Activated T-helper 17 cell treated with anti-CD3 and anti-CD28 coated beads, Interleukin-2, amount 50 U/mL, for 72 hours (primary cell): Measurements from ENCODE around the gene ALOXE3. TPM values are rescaled to one million over a fixed set of nuclear protein-coding genes. Genes with fewer than 3 reads are reported as not detected.
A peak's percentile ranks its signal among the peaks of the same experiment; 100 is the strongest.
"Not testable (repeated sequence)": the region's sequence is repeated elsewhere in the genome, so short reads cannot be mapped to it uniquely, and the experiment has no call there.

Experiments used
- ATAC-seq: fragments of 150-1000 bp; cut with Tn5 transposase; replicated peaks from 2 replicates; pipeline ENCODE4 v1.10.0; 2021; ENCODE audit warnings: mild to moderate bottlenecking, moderate library complexity
- H3K27ac Mint-ChIP-seq: one replicate; pipeline ENCODE4 v1.8.0; 2022; ENCODE audit warnings: mixed read lengths
- H3K27me3 Mint-ChIP-seq: one replicate; pipeline ENCODE4 v1.8.0; 2022; ENCODE audit warnings: mixed read lengths
- H3K36me3 Mint-ChIP-seq: one replicate; pipeline ENCODE4 v1.8.0; 2022; ENCODE audit warnings: low read depth, mild to moderate bottlenecking, mixed read lengths
- H3K4me1 Mint-ChIP-seq: one replicate; pipeline ENCODE4 v1.8.0; 2022; ENCODE audit warnings: mixed read lengths
- H3K4me3 Mint-ChIP-seq: one replicate; pipeline ENCODE4 v1.8.0; 2022; ENCODE audit warnings: mild to moderate bottlenecking, mixed read lengths
- H3K9me3 Mint-ChIP-seq: one replicate; pipeline ENCODE4 v1.8.0; 2022; ENCODE audit warnings: mixed read lengths
- total RNA-seq, 2 donors: library from RNA; stranded (reverse); gene quantifications; one replicate each; pipeline ENCODE4 v1.2.3, GENCODE V29; 2022

Gene ALOXE3
- total RNA-seq, 2 donors from 2014 or later, result 0.13 to 1.3 TPM

GRCh38 chr17:8109661-8110455 is 8.5 kb downstream of the ALOXE3 start:
- Mint-ChIP-seq H3K27me3 (peaks cover 14% of the 10 kb centered on the region), H3K4me3 (peak overlapping the region; percentile 22), H3K4me1 (peaks cover 3% of the 10 kb centered on the region), H3K36me3 (no peaks in the 10 kb centered on the region), H3K9me3 (no peaks in the 10 kb centered on the region), H3K27ac (no peak overlapping the region)
- peak; percentile 99 for ATAC-seq

DNA sequence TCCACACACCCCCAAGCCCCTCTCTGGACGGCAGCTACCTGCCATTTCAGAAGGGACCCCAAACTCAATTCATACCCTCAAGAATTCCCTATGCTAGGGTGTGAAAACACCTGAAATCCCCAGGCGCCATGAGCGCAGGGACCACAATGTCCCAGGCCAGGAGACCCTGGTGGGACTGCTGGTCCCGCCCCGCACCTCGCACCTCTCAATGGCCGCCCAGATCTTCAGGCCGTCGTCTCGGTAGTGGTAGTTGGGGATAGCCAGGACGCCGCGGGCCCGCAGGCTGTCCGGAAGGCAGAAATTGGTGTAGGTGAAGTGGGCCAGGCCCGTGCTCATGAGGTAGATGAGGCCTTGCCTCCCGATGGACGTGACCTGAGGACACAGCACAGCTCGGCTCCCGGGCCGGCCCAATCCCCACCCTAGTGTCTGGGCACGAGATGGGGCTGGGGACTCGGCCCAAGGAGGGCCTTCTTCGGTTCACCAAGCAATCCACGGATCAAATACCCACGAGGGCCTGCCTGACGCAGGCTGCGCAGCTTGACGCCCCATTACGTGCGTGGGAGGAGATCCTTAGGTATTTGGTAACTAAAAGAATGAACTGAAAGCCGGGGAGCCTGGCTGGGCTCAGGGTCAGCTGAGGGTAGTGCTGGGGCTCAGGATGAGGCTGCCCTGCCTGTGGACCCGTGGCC is 9.2 kb downstream of the ALOXE3 start:
- Mint-ChIP-seq H3K27me3 (peaks cover 7% of the 10 kb centered on the region), H3K9me3 (no peaks in the 10 kb centered on the region), H3K27ac (no peak overlapping the region), H3K4me3 (peak overlapping the region; percentile 22), H3K4me1 (peaks cover 3% of the 10 kb centered on the region), H3K36me3 (no peaks in the 10 kb centered on the region)
- ATAC-seq, result no peak

DNA sequence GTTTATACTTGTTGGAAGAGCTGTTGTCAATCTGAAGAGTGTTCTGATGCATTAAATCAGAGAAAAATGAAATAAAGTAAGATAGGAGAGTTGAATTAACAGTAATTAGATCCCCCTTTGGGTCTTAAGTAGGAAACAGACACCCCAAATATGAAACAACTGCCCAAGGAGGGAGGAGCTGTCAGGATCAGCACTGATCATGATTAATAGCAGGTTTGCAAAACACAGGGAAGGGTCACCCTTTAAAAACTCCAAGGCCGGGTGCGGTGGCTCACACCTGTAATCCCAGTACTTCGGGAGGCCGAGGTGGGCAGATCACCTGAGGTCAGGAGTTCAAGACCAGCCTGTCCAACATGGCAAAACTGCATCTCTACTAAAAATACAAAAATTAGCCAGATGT is 11.3 kb downstream of the ALOXE3 start:
- H3K4me1 Mint-ChIP-seq, ATAC-seq, H3K36me3 Mint-ChIP-seq, H3K27me3 Mint-ChIP-seq, H3K9me3 Mint-ChIP-seq, H3K27ac Mint-ChIP-seq, H3K4me3 Mint-ChIP-seq: not testable (repeated sequence)

DNA sequence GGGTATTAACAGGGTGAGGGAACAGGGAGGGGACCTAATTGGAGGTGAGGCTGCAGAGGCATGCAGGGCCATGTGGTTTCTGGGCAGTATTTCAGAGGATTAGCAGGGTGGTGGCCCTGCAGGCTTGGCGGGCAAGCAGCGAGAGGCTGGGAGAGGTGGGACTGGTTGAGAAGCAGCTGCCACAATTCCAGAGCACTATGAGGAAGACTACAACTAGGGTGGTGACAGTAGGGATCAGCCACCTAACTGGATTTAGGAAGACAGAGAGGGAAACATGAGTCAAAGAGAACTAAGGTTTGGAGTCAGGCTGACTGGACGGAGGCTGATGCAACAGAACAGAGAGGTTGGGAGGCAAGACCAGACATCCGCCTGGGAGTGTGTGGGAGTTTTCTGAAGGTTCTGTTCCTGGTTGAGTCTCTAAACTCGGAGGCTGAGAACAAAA is 12.3 kb downstream of the ALOXE3 start:
- H3K9me3 Mint-ChIP-seq, result no peaks in the 10 kb centered on the region
- H3K36me3 Mint-ChIP-seq, result no peaks in the 10 kb centered on the region
- H3K27ac Mint-ChIP-seq, result no peak overlapping the region
- no peak overlapping the region for H3K4me3 Mint-ChIP-seq
- no peaks in the 10 kb centered on the region for H3K27me3 Mint-ChIP-seq
- peaks cover under 1% of the 10 kb centered on the region for H3K4me1 Mint-ChIP-seq
- no peak for ATAC-seq

DNA sequence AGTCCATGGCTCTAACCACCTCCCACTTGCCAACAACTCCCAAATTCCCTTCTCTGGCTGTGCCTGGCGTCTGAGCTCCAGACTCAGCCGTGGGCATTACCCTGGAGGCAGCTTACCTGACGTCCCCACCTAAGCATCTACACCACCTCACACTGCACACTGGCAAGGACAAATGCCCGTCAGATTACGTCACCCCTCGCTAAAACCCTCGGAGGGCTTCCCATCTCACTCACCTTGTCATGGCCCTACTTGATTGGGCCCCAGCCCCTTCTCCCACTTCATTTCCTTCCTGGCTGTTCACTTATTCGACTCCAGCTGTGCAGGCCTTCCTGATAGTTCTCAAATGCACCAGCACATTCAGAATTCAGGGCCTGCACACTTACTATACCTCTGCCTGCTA is 13.4 kb downstream of the ALOXE3 start:
- Mint-ChIP-seq H3K27ac (no peak overlapping the region), H3K9me3 (no peaks in the 10 kb centered on the region), H3K36me3 (no peaks in the 10 kb centered on the region), H3K4me1 (no peaks in the 10 kb centered on the region), H3K27me3 (no peaks in the 10 kb centered on the region), H3K4me3 (no peak overlapping the region)
- ATAC-seq, result no peak

DNA sequence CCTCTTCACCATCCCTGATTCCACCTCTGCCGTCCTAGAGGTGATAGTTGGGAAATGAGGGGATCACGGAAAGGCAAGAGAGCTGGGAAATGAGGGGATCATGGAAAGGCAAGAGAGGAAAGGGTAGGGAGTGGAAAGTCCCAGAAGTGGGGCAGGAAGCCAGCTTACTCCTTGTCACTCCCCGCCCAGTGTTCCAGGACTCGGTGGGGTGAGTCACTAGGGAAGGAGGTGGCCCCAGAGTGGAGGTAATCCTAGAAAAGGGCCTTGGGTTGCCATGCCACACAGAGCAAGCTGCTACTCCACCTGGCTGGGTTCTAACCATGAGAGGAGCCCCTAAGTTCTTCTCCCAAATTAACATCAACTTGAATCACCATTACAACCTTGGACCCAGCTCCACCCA is 14.8 kb downstream of the ALOXE3 start:
- Mint-ChIP-seq H3K9me3 (no peaks in the 10 kb centered on the region), H3K4me3 (no peak overlapping the region), H3K27ac (no peak overlapping the region), H3K27me3 (no peaks in the 10 kb centered on the region), H3K4me1 (no peaks in the 10 kb centered on the region), H3K36me3 (no peaks in the 10 kb centered on the region)
- ATAC-seq, result no peak

DNA sequence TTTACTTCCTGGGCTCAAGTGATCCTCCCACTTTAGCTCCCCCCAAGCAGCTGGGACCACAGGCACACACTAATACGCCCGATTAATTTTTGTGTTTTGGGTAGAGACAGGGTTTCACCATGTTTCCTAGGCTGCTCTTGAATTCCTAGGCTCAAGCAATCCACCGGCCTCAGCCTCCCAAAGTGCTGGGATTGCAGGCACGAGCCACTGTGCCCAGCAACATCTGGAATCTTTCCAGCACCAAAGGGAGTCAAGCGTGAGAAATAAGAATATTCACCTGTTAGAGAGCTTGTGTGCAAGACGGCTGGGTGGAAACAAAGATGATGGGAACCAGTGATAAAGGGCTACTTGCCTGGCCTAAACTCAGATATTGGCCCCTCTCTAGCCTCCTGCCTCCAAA is 16.6 kb downstream of the ALOXE3 start:
- H3K4me3 Mint-ChIP-seq, result no peak overlapping the region
- no peak overlapping the region for H3K27ac Mint-ChIP-seq
- no peaks in the 10 kb centered on the region for H3K9me3 Mint-ChIP-seq
- ATAC-seq, result no peak
- H3K4me1 Mint-ChIP-seq, result no peaks in the 10 kb centered on the region
- no peaks in the 10 kb centered on the region for H3K36me3 Mint-ChIP-seq
- H3K27me3 Mint-ChIP-seq, result no peaks in the 10 kb centered on the region

DNA sequence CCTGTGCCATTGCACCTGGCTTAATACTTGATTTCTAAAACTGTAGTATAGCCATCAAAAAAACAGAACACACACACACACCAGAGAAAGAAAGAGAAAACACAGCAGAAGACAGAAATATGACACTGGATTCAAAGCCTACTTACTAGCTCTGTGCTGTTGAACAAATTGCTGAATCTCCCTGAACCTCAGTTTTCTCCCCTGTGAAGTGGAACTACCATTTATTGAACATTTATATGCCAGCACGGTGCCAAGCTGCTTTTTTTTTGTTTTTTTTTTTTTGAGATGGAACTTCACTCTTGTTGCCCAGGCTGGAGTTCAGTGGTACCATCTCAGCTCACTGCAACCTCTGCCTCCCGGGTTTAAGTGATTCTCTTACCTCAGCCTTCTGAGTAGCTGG is 17.6 kb downstream of the ALOXE3 start:
- H3K4me1 Mint-ChIP-seq, result no peaks in the 10 kb centered on the region
- H3K27ac Mint-ChIP-seq, result no peak overlapping the region
- H3K9me3 Mint-ChIP-seq, result no peaks in the 10 kb centered on the region
- no peak overlapping the region for H3K4me3 Mint-ChIP-seq
- no peak for ATAC-seq
- no peaks in the 10 kb centered on the region for H3K36me3 Mint-ChIP-seq
- no peaks in the 10 kb centered on the region for H3K27me3 Mint-ChIP-seq

DNA sequence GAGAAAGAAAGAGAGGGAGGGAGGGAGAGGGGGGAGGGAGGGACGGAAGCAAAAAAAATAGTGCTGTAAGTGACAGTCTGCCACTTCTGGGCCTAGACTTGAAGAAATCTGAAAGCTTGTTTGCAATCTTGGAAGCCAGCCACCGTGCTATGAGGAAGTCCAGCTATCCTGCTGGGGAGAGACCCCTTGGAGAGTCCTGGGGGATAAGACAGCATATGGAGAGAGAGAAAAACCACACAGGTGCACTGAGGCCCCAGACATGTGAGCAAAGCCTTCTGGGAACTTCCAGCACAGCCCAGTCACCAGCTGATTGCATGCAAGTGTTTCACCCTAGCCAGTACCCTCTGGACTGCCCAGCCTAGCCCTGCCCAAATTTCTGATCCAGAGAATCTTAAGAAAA is 18.2 kb downstream of the ALOXE3 start:
- ATAC-seq, result no peak
- Mint-ChIP-seq H3K4me1 (no peaks in the 10 kb centered on the region), H3K27me3 (no peaks in the 10 kb centered on the region), H3K36me3 (no peaks in the 10 kb centered on the region), H3K4me3 (no peak overlapping the region), H3K9me3 (no peaks in the 10 kb centered on the region), H3K27ac (no peak overlapping the region)

DNA sequence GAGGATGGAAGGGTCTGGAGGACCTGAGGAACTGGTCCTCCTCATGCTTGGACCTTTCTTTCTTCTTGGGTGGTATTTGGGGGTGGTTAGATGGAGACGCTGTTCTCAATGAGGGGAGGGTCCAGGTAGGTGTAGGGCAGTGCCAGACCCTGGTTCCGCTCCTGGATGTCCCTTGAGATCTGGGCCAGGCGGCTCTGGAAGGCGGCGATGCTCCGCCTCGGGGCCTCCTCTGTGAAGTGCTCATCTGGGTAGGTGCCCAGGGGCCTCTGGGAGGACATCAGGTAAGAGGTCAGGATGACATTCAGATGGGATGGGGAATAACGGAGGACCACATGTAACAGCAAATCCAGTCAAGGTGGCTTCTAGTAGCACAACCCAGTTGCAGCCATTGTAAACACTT is 21.8 kb downstream of the ALOXE3 start:
- H3K27me3 Mint-ChIP-seq, result peaks cover 3% of the 10 kb centered on the region
- no peak for ATAC-seq

DNA sequence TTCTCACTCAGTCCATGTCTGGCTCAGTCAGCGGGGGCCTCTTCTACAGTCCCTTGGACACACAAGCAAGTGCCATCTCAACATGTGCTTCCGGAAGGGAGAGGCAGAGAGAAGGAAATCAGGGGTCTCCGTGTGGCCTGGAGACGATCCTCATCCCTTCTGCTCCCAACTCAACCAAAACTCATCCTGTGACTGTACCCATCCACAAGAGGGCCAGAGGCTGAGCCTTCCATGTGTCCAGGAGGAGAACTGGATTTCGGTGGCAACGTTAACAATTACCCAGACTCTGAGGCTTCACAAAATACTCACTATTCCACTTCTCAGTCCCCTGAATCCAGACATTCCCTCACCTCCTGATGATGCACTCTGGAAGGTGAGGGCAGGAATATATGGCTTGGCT is 23.0 kb downstream of the ALOXE3 start:
- Mint-ChIP-seq H3K36me3 (no peaks in the 10 kb centered on the region), H3K4me3 (no peak overlapping the region)

More for the DNA sequence above, 21.8 kb downstream of the ALOXE3 start:
- Mint-ChIP-seq H3K27ac (no peak overlapping the region), H3K4me3 (no peak overlapping the region), H3K4me1 (peaks cover 5% of the 10 kb centered on the region), H3K36me3 (no peaks in the 10 kb centered on the region), H3K9me3 (no peaks in the 10 kb centered on the region)

DNA sequence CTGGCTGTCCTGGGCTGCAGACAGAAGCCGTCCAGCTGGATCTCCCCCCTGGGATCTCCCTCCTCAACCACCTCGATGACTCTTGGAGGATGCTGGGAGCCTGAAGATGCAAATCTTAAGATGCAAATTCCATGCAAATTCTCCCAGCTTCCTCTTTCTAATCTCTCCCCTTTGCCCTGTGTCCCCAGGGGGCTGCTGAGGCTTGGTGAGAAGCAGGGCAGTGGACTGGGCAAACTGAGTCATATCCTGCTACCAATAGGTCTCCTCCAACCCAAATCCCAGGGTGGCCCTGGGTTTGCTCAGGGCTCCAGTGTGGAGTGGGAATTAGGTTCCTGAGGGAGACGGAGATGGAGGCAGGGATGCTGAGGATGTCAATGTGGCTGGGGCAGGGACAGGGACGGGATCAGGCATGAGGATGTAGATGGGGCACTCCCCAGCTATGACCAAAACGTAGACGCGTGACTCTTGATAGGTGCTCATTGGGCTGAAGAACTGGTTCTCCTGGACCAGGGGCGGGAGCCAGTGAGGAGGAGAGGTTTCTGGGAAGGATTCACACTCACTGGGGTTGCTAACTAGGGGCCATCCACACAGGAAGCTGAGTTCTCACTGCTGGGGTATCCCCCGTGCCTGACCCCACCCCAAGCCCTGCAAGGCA is 27.2 kb downstream of the ALOXE3 start:
- peaks cover 19% of the 10 kb centered on the region for H3K27me3 Mint-ChIP-seq
- H3K4me3 Mint-ChIP-seq, result no peak overlapping the region
- peaks cover 5% of the 10 kb centered on the region for H3K4me1 Mint-ChIP-seq
- H3K9me3 Mint-ChIP-seq, result no peaks in the 10 kb centered on the region
- no peak overlapping the region for H3K27ac Mint-ChIP-seq
- no peaks in the 10 kb centered on the region for H3K36me3 Mint-ChIP-seq
- ATAC-seq, result no peak

More for the DNA sequence above, 23.0 kb downstream of the ALOXE3 start:
- H3K4me1 Mint-ChIP-seq, result peaks cover 5% of the 10 kb centered on the region
- peaks cover 8% of the 10 kb centered on the region for H3K27me3 Mint-ChIP-seq
- no peaks in the 10 kb centered on the region for H3K9me3 Mint-ChIP-seq
- H3K27ac Mint-ChIP-seq, result no peak overlapping the region
- ATAC-seq, result no peak

- no peak for ATAC-seq
- H3K9me3 Mint-ChIP-seq, result no peaks in the 10 kb centered on the region
- no peak overlapping the region for H3K4me3 Mint-ChIP-seq
- peaks cover 19% of the 10 kb centered on the region for H3K27me3 Mint-ChIP-seq
- no peaks in the 10 kb centered on the region for H3K36me3 Mint-ChIP-seq
- no peak overlapping the region for H3K27ac Mint-ChIP-seq
- peaks cover 5% of the 10 kb centered on the region for H3K4me1 Mint-ChIP-seq
These were observed 28.6 kb downstream of the ALOXE3 start for GRCh38 chr17:8089728-8090127.

DNA sequence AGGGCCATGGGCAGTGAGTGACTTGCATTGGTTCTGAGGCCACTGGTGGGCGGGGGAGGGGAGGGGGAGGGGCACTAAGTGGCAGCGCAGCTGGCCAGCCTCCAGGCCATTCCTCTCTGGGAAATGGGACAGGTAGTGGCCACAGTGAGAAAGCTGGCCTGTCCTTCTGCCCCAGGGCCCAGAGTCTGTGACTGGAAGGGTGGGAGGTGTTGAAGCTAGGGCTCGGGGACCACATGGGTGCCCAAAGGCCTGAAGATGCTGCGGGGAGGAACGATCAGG is 30.4 kb downstream of the ALOXE3 start:
- Mint-ChIP-seq H3K4me1 (no peaks in the 10 kb centered on the region), H3K27ac (no peak overlapping the region), H3K36me3 (no peaks in the 10 kb centered on the region), H3K27me3 (peaks cover 19% of the 10 kb centered on the region), H3K9me3 (no peaks in the 10 kb centered on the region), H3K4me3 (no peak overlapping the region)
- ATAC-seq, result no peak
